CD4-positive, alpha-beta T cell treated with Interleukin-6 for 4 hours (primary cell): ENCODE data around the gene DPYSL4.

Experiments
- DNase-seq: peaks from one replicate; pipeline ENCODE4 v3.0.0-alpha.2; 2020; ENCODE audit warnings: mixed read lengths

Gene DPYSL4

GRCh38 chr10:132247943-132248342, 61.2 kb downstream of the DPYSL4 start:
- DNase-seq: no peak

GRCh38 chr10:132248455-132249225, 61.9 kb downstream of the DPYSL4 start:
- DNase-seq: peak; percentile 70

GRCh38 chr10:132249226-132249724, 62.5 kb downstream of the DPYSL4 start:
- DNase-seq: no peak

DNA sequence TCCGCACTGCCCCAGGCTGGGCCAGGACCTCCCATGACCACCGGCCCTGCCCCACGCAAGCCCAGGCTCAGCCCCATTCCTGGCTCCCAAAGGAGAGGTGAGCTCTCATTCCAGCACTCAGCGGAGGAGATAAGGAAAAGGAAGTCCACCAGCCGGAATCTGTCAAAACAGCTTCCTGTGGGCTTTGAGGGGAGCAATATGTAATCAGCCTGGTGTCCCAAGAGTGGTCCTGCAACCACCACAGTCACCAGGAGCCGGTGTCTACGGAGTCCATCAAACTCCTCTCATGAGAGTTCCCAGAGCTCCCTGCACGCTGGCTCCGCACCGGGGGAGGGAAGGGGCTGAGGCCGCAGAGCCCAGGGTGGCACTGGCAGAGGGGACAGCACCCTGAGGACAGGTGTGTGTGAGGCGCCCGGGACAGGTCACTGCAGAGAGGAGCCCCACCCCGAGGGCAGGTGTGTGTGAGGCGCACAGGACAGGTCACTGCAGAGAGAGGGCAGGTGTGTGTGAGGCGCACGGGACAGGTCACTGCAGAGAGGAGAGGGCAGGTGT, 63.2 kb downstream of the DPYSL4 start:
- no peak for DNase-seq

DNA sequence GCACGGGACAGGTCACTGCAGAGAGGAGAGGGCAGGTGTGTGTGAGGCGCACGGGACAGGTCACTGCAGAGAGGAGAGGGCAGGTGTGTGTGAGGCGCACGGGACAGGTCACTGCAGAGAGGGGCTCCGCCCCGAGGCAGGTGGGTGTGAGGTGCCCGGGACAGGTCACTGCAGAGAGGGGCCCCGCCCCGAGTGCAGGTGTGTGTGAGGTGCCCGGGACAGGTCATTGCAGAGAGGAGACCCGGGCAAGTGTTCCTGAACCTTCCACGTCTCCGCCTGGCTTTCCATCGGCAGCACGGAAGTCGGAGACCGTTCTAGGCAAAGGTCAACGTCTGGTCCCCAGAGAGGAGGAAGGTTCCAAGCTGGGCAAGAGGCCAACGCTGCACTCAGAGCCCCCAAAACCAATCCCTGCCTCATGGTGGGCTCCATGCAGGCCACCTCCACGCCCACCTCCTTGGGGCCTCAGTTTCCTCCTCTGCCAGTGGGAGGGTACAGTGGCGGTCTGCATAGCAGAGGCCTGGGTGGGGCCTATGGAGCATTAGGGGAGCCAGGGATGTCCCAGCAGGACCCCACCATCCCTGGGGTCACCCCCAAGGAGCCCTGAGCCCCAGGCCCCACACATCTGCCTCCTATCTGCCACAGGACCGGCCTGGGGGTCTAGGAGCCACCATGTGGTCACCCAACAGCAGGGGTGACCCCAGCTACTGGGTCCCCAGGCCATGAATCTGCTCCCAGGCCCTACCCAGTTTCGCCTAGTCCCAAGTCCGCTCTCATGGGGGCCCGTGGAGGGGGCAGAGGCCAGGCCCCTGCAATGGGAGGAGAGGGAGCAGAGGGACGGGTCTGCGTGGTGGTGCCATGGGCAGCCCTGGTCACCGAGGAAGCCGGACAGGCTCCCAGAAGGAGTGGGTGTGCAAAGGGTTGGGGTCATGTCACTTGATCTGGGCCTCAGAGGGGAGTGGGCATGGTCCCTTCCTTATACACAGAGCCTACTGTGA, 64.0 kb downstream of the DPYSL4 start:
- DNase-seq: no peak

- no peak for DNase-seq
Measured at GRCh38 chr10:132251928-132252327, 65.2 kb downstream of the DPYSL4 start.

DNA sequence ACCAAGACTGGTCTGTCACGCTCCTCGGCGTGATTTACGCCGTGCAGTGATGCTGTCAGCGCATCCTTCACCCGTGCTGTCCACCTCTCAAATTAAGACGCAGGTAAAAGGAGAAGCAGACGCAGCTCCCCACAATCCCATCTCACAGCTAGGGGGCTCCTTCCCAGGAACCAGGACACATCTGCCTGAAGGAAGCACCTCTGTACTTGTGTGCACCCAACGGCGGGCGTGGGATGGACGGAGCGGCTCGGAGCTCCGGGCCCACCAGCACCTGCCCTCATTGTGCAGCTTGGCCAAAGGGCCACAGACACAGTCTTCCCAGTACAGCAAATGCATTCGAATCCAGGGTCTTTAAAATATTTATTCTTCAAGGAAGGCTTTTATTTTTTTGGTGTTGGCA, 65.7 kb downstream of the DPYSL4 start:
- DNase-seq: no peak

- no peak for DNase-seq
Measured at GRCh38 chr10:132253092-132253687, 66.4 kb downstream of the DPYSL4 start.

- DNase-seq: no peak
Measured at GRCh38 chr10:132254841-132255240, 68.1 kb downstream of the DPYSL4 start.
